ENCODE results near the gene DOHH.

DNA sequence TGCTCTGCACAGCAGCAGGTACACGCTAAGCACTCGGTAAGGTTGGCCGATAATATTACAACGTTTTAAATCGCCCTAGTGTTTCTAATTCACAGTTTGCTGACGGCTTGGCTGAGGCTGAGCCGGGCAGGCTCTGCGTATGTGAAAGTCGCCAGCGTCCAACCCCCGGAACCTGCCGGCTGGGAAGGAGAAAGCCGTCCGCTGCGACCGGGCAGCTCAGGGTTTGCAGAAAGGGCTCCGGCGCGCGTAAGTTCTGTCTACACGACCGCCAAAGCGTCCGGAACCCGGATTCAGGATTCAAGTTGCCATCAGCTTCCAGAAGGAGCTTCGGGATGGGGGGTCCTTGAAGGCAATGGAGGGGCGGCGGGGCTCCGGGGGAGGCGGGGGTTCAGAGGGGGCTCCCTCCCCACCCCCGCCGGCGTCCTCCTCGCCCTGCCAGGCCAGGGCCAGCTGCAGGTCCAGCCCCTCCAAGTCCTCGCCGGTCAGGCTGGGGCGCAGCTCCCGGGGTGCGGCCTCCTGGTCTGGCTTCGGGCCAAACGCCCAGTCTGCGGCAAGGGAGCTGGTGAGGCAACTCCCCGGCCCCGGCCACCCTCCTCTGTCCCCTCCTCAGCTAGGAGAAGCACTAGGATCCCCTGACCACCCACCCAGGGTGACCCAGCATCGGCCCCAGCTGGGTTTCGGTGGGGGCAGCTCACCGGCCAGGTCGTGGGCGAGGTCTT is 17.8 kb downstream of the DOHH start:
- no peak for TF ChIP-seq RNF2 (IDR thresholded peaks at IDR 0.05; ENCODE audit: borderline replicate concordance, low read depth)
- no peak for TF ChIP-seq CTCF (IDR thresholded peaks at IDR 0.05)
- TF ChIP-seq RFX5 (IDR thresholded peaks at IDR 0.05): no peak
- no peak for TF ChIP-seq MAZ (IDR thresholded peaks at IDR 0.05; ENCODE audit: borderline replicate concordance, low read depth, low read length)
- TF ChIP-seq EHMT2 (IDR thresholded peaks at IDR 0.05; ENCODE audit: low read depth): no peak
- TF ChIP-seq EP300 (IDR thresholded peaks at IDR 0.05): no peak
- no peak for TF ChIP-seq JUNB (IDR thresholded peaks at IDR 0.05)
- TF ChIP-seq POLR2A (IDR thresholded peaks at IDR 0.05; ENCODE audit: low read length): no peak
- TF ChIP-seq, protein P1, sequence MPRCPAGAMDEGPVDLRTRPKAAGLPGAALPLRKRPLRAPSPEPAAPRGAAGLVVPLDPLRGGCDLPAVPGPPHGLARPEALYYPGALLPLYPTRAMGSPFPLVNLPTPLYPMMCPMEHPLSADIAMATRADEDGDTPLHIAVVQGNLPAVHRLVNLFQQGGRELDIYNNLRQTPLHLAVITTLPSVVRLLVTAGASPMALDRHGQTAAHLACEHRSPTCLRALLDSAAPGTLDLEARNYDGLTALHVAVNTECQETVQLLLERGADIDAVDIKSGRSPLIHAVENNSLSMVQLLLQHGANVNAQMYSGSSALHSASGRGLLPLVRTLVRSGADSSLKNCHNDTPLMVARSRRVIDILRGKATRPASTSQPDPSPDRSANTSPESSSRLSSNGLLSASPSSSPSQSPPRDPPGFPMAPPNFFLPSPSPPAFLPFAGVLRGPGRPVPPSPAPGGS (IDR thresholded peaks at IDR 0.05): no peak
- no peak for TF ChIP-seq BHLHE40 (IDR thresholded peaks at IDR 0.05; ENCODE audit: low read depth, low read length)
- no peak for TF ChIP-seq CBX8 (IDR thresholded peaks at IDR 0.05)
- no peak for TF ChIP-seq JUN (IDR thresholded peaks at IDR 0.05)

Measured in A549 (cell line).